Activated T-helper 1 cell treated with Interleukin-2 at 50 U/mL for 16 hours (primary cell): Measurements from ENCODE around the gene B9D2.
"Not testable (repeated sequence)": the region's sequence is repeated elsewhere in the genome, so short reads cannot be mapped to it uniquely, and the experiment has no call there.

Experiments used
- DNase-seq: peaks from one replicate; pipeline ENCODE4 v3.0.0-alpha.2; 2020; ENCODE audit warnings: low read depth

Gene B9D2

DNA sequence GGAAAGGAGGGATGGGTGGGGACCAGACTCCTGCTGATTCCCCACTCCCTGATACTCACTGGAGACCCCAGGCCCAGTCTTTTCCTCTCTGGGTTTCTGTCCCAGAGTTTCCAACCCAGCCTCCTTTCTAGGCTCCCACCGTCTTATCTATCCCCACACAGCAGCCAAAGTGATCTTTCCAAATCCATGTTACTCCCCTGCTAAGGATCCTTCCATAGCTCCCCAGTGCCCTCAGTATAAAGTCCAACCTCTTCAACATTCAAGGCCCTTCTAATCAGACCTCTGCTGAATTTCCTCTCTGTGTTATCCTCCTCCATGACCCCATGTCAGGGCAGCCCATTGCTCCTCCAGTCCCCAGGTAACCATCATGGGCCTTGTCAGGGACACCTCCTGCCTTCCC lies 8.9 kb downstream of the B9D2 start:
- DNase-seq, result no peak

GRCh38 chr19:41354343-41354953 lies 9.5 kb downstream of the B9D2 start:
- DNase-seq, result no peak

- DNase-seq, result peak; percentile 93
These were observed 10.2 kb downstream of the B9D2 start, which contains the start of gene TGFB1 for GRCh38 chr19:41353466-41354342. TGFB1 (minus strand) TSS chr19:41353922; CDS start chr19:41353044, 878 bp downstream.

DNA sequence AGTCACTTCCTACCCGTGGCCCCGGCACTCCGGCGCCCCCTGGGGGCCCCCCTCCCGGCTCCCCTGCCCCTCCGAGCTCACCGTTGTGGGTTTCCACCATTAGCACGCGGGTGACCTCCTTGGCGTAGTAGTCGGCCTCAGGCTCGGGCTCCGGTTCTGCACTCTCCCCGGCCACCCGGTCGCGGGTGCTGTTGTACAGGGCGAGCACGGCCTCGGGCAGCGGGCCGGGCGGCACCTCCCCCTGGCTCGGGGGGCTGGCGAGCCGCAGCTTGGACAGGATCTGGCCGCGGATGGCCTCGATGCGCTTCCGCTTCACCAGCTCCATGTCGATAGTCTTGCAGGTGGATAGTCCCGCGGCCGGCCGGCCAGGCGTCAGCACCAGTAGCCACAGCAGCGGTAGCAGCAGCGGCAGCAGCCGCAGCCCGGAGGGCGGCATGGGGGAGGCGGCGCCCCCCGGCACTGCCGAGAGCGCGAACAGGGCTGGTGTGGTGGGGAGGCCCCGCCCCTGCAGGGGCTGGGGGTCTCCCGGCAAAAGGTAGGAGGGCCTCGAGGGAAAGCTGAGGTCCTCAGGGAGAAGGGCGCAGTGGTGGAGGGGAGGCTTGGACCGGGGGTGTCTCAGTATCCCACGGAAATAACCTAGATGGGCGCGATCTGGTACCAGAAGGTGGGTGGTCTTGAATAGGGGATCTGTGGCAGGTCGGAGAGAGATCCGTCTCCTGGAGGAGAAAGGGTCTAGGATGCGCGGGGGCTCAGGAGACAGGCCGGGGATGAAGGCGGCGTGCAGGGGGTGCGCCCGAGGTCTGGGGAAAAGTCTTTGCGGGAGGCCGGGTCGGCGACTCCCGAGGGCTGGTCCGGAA lies 11.1 kb downstream of the B9D2 start:
- peak; percentile 69 for DNase-seq

- DNase-seq, result no peak
These were observed 11.7 kb downstream of the B9D2 start for GRCh38 chr19:41352279-41352608.

- peak; percentile 72 for DNase-seq
These were observed 12.4 kb downstream of the B9D2 start for GRCh38 chr19:41351339-41352245.

DNA sequence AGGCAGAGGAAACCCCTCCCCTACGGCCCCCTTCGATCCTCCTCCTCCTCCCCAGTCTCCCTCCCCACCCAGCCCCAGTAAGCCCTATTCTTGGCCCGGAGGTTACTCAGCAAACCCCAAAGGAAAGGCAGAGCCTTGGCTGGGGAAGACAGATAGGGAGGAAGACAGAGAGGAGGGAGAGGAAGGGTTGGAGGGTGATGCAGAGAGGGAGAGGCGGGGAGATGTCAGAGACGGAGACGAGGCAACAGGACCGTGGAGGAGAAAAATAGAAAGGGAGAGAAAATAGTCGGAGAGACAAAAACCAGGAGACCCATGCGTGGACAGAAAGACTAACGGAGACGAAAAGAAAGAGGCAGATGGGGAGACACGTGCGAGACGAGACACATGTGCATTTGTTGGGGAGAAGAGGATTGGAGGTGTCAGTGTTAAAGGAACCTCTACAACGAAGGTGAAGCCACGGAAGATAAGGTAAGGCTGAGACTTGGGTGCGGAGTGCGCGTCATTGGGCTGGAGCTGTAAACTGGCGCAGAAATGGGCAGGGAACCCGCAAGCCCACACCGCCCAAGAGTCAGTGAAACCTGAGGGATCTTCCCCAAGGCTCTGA lies 13.1 kb downstream of the B9D2 start:
- no peak for DNase-seq

- DNase-seq, result not testable (repeated sequence)
These were observed 17.0 kb downstream of the B9D2 start for GRCh38 chr19:41346916-41347315.

DNA sequence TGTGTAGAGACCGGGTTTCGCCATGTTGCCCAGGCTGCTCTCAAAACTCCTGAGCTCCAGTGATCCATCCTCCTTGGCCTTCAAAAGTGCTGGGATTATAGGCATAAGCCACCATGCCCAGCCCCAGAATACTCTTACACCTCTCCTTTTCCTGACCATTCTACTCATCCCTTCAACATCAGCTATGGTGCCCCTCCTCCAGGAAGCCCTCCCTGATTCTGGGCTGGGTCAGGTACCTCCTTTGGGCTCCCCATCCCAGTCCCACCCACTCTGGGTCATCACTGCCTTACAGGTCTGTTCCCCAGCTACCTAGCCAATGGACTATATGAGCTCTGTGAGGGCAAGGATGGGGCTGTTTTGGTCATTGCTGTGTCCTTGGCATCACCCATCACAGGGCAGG lies 19.8 kb downstream of the B9D2 start:
- DNase-seq, result no peak

DNA sequence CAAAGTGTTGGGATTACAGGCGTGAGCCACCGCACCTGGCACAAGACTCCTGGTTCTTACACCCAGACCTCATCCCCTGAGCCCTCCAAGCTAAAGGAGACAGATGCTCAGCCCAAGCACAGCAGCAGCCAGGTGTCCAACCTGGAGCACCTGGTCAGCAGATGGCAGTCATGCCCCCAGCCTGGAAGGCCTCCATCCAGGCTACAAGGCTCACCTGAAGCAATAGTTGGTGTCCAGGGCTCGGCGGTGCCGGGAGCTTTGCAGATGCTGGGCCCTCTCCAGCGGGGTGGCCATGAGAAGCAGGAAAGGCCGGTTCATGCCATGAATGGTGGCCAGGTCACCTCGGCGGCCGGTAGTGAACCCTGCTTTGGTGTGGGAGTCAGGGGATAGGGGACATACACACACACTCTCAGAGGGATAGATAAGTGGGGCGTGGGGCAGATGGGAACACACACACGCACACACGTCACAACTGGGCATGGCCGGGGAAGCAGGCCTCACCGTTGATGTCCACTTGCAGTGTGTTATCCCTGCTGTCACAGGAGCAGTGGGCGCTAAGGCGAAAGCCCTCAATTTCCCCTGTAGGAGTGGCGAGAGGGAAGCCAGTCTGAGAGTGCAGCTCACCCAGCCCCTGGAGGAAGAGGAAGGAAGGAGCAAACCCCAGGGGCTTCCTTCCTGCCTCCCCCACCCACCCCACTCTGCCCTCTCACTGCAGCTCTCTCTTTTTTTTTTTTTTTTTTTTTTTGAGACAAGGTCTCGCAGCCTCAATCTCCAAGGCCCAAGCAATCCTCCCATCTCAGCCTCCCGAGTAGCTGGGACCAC lies 22.1 kb downstream of the B9D2 start:
- no peak for DNase-seq

GRCh38 chr19:41339936-41340335 lies 24.0 kb downstream of the B9D2 start:
- DNase-seq, result no peak

DNA sequence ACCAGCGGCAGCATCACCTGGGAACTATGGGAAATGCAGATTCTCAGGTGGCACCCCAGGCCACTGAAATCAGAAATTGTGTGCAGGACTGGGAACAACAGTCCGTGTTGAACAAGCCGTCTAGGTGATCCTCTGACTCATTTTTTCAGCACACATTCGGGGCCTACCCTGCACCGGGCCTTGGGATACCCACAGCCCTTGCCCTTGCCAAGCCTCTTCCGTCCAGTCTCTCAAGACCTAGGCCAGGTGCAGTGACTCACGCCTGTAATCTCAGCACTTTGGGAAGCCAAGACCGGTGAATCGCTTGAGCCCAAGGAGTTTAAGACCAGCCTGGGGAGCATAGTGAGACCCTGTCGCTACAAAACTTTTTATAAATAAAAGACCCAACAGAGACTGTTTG lies 28.5 kb downstream of the B9D2 start:
- DNase-seq, result no peak

GRCh38 chr19:41334793-41335192 lies 29.2 kb downstream of the B9D2 start:
- no peak for DNase-seq

- no peak for DNase-seq
These were observed 31.5 kb downstream of the B9D2 start for GRCh38 chr19:41332468-41332867.

DNA sequence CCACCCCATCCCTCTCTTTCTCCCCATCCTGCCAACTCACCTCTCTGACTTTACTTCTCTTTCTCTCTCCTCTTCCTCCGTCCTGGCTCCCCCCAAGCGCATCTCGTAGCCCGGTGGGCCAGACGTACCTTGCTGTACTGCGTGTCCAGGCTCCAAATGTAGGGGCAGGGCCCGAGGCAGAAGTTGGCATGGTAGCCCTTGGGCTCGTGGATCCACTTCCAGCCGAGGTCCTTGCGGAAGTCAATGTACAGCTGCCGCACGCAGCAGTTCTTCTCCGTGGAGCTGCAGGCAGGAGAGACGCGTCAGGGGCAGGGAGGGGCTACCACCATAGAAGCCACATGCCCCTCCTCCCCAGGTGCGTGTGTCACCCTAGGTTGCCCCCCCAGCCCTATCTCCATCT lies 31.9 kb downstream of the B9D2 start:
- no peak for DNase-seq

- DNase-seq, result no peak
These were observed 32.8 kb downstream of the B9D2 start for GRCh38 chr19:41330946-41331678.

- DNase-seq, result no peak
These were observed 33.5 kb downstream of the B9D2 start for GRCh38 chr19:41330481-41330880.

- DNase-seq, result no peak
These were observed 35.1 kb downstream of the B9D2 start for GRCh38 chr19:41328842-41329225.

- DNase-seq, result no peak
These were observed 35.6 kb downstream of the B9D2 start for GRCh38 chr19:41328157-41328841.
